Measurements from ENCODE around the gene UGT1A4. TPM values are rescaled to one million over a fixed set of nuclear protein-coding genes. Genes with fewer than 3 reads are reported as not detected.
A peak's percentile ranks its signal among the peaks of the same experiment; 100 is the strongest.

UGT1A4 gene
- total and polyA plus RNA-seq, 8 donors = 0.38 to 7.2 (median 1.2) TPM; not detected in 3

- Histone ChIP-seq H3K4me3 (no peak overlapping the region), H3K9me3 (no peaks in the 10 kb centered on the region), H3K27ac (no peak overlapping the region), H3K27me3 (peaks cover 0 to 24% (median 5%) of the 10 kb centered on the region in 3 donors), H3K36me3 (no peaks in the 10 kb centered on the region), H3K4me1 (no peaks in the 10 kb centered on the region)
- TF ChIP-seq EP300 (IDR thresholded peaks at IDR 0.05) = no peak
- no peak for TF ChIP-seq POLR2AphosphoS5 (IDR thresholded peaks at IDR 0.05)
- no peak for TF ChIP-seq CTCF (IDR thresholded peaks at IDR 0.05)
- no peak for TF ChIP-seq POLR2A (IDR thresholded peaks at IDR 0.05)
- intact Hi-C loops (cut with DNase I; ENCODE audit: low total_unique reads) = no loop called here
- WGBS, 5 donors = 45 to 71% (median 64%) methylated on average over 1 to 8 of the region's 8 CpGs
- peak in 1 of 2 donors; percentile 14 for DNase-seq
These were observed 85.5 kb downstream of the UGT1A4 start for GRCh38 chr2:233803994-233804393.

GRCh38 chr2:233807215-233807865, 88.8 kb downstream of the UGT1A4 start:
- TF ChIP-seq EP300 (IDR thresholded peaks at IDR 0.05) (no peak), POLR2AphosphoS5 (IDR thresholded peaks at IDR 0.05) (no peak)
- Histone ChIP-seq H3K27me3 (peaks cover 0 to 24% (median 5%) of the 10 kb centered on the region in 3 donors), H3K27ac (no peak overlapping the region), H3K4me3 (no peak overlapping the region), H3K4me1 (no peaks in the 10 kb centered on the region), H3K36me3 (no peaks in the 10 kb centered on the region), H3K9me3 (no peaks in the 10 kb centered on the region)
- intact Hi-C loops (cut with DNase I; ENCODE audit: low total_unique reads) = no loop called here
- 68 to 74% (median 73%) methylated on average over 9 to 12 of the region's 12 CpGs for WGBS, 5 donors
- DNase-seq = peak in 1 of 2 donors; percentile 17

GRCh38 chr2:233807966-233808935, 89.7 kb downstream of the UGT1A4 start:
- peak in 1 of 2 donors; percentile 15 for DNase-seq
- peaks cover 0 to 24% (median 5%) of the 10 kb centered on the region in 3 donors for H3K27me3 ChIP-seq
- H3K4me1 ChIP-seq = no peaks in the 10 kb centered on the region
- TF ChIP-seq POLR2A (IDR thresholded peaks at IDR 0.05) (no peak), POLR2AphosphoS5 (IDR thresholded peaks at IDR 0.05) (no peak), CTCF (IDR thresholded peaks at IDR 0.05) (no peak), EP300 (IDR thresholded peaks at IDR 0.05) (no peak)
- H3K27ac ChIP-seq = no peak overlapping the region
- intact Hi-C loops (cut with DNase I; ENCODE audit: low total_unique reads) = no loop called here
- no peaks in the 10 kb centered on the region for H3K9me3 ChIP-seq
- 40 to 78% (median 76%) methylated on average over 2 to 10 of the region's 10 CpGs for WGBS, 5 donors
- no peak overlapping the region for H3K4me3 ChIP-seq
- no peaks in the 10 kb centered on the region for H3K36me3 ChIP-seq

GRCh38 chr2:233810385-233810784, 91.8 kb downstream of the UGT1A4 start:
- intact Hi-C loops (cut with DNase I; ENCODE audit: low total_unique reads) = no loop called here
- Histone ChIP-seq H3K9me3 (no peaks in the 10 kb centered on the region), H3K4me3 (no peak overlapping the region), H3K4me1 (no peaks in the 10 kb centered on the region), H3K36me3 (no peaks in the 10 kb centered on the region), H3K27ac (no peak overlapping the region), H3K27me3 (peaks cover 0 to 15% (median 9%) of the 10 kb centered on the region in 3 donors)
- 81 to 95% (median 87%) methylated on average over 2 to 6 of the region's 6 CpGs for WGBS, 5 donors
- TF ChIP-seq EP300 (IDR thresholded peaks at IDR 0.05) (no peak), POLR2AphosphoS5 (IDR thresholded peaks at IDR 0.05) (no peak)
- peak in 1 of 2 donors; percentile 5 for DNase-seq

- no peak for TF ChIP-seq EP300 (IDR thresholded peaks at IDR 0.05)
- TF ChIP-seq POLR2A (IDR thresholded peaks at IDR 0.05) = no peak
- no peak for TF ChIP-seq POLR2AphosphoS5 (IDR thresholded peaks at IDR 0.05)
- no peak for TF ChIP-seq CTCF (IDR thresholded peaks at IDR 0.05)
- WGBS, 5 donors = 73 to 83% (median 74%) methylated on average over 4 of the region's 4 CpGs
- Histone ChIP-seq H3K27me3 (peaks cover 0 to 15% (median 9%) of the 10 kb centered on the region in 3 donors), H3K36me3 (no peaks in the 10 kb centered on the region), H3K4me1 (no peaks in the 10 kb centered on the region), H3K9me3 (no peaks in the 10 kb centered on the region), H3K27ac (no peak overlapping the region), H3K4me3 (no peak overlapping the region)
- DNase-seq = peak in 1 of 2 donors; percentile 9
- intact Hi-C loops (cut with DNase I; ENCODE audit: low total_unique reads) = no loop called here
These were observed 92.6 kb downstream of the UGT1A4 start for GRCh38 chr2:233811087-233811486.

All from stomach (tissue), 9 donors.